Calu3 (cell line): ENCODE data around the gene DCC. TPM values are rescaled to one million over a fixed set of nuclear protein-coding genes. Genes with fewer than 3 reads are reported as not detected.

Experiments
- BruUV-seq: library from RNA; stranded (reverse); fragments of 400-500 nt; replicated peaks from 2 replicates; lab custom pipeline; 2021; lab: Mats Ljungman, UMichigan
- CTCF ChIA-PET: fragments of 300-600 bp; sonication (Branson Sonifier 250); formaldehyde crosslinking; loops from one replicate; lab custom pipeline; 2022; ENCODE audit warnings: antibody characterized with exemption; lab: Charles Lee
- DNase-seq: peaks from one replicate; pipeline ENCODE4 v3.0.0; 2022
- H3K27ac Mint-ChIP-seq: one replicate; pipeline ENCODE4 v1.8.0; 2022; ENCODE audit warnings: mixed read lengths; ENCODE audit not compliant: unreplicated experiment
- H3K27me3 Mint-ChIP-seq: one replicate; pipeline ENCODE4 v1.8.0; 2022; ENCODE audit warnings: mixed read lengths; ENCODE audit not compliant: unreplicated experiment
- H3K36me3 Mint-ChIP-seq: one replicate; pipeline ENCODE4 v1.8.0; 2022; ENCODE audit warnings: mild to moderate bottlenecking, moderate library complexity, mixed read lengths; ENCODE audit not compliant: insufficient read depth, unreplicated experiment
- H3K4me1 Mint-ChIP-seq: one replicate; pipeline ENCODE4 v1.8.0; 2022; ENCODE audit warnings: mild to moderate bottlenecking, low read depth, mixed read lengths; ENCODE audit not compliant: unreplicated experiment
- H3K4me3 Mint-ChIP-seq: one replicate; pipeline ENCODE4 v1.8.0; 2022; ENCODE audit warnings: mild to moderate bottlenecking, low read depth, moderate library complexity, mixed read lengths; ENCODE audit not compliant: unreplicated experiment
- H3K9me3 Mint-ChIP-seq: one replicate; pipeline ENCODE4 v1.8.0; 2022; ENCODE audit warnings: low read depth, mixed read lengths; ENCODE audit not compliant: unreplicated experiment
- intact Hi-C: fragments of 100-400 bp; cut with micrococcal nuclease; formaldehyde crosslinking; loops from one replicate; pipeline ENCODE4 v1.10.0; 2022; ENCODE audit not compliant: unreplicated experiment
- total RNA-seq: library from RNA; stranded (reverse); gene quantifications from 2 replicates; pipeline ENCODE4 v1.2.3, GENCODE V29; 2022
- TF ChIP-seq, protein P1 (sequence below): fragments of 200-600 bp; IDR thresholded peaks from one replicate; pipeline ENCODE4 v1.8.0; 2022; ENCODE audit warnings: antibody characterized with exemption; ENCODE audit not compliant: unreplicated experiment

The DCC gene
- total RNA-seq, 1 experiment from 2014 or later = not detected

DNA sequence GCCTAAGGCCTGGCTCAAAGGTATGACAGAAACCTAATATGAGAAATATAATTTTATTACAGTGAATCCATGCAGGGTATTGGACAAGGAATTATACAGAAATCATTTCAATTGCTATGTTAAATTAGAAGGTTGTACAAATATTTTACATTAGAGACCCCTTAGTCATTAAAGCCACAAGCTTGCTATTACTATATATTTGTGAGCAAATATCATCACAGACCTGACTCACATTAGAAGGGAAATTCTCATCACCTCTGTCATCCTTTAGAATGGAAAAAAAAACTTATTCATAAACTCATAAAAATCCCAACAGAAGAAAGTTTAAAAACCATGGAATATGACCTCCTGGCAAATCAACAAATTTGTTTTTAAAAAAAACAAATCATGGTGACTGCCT, 277.9 kb downstream of the DCC start:
- Mint-ChIP-seq H3K4me3 (no peak overlapping the region), H3K36me3 (no peaks in the 10 kb centered on the region), H3K27ac (no peak overlapping the region), H3K27me3 (peaks cover 17% of the 10 kb centered on the region), H3K9me3 (peaks cover 4% of the 10 kb centered on the region), H3K4me1 (no peaks in the 10 kb centered on the region)
- no peak for DNase-seq
- CTCF ChIA-PET = no interaction called here
- TF ChIP-seq, protein P1, sequence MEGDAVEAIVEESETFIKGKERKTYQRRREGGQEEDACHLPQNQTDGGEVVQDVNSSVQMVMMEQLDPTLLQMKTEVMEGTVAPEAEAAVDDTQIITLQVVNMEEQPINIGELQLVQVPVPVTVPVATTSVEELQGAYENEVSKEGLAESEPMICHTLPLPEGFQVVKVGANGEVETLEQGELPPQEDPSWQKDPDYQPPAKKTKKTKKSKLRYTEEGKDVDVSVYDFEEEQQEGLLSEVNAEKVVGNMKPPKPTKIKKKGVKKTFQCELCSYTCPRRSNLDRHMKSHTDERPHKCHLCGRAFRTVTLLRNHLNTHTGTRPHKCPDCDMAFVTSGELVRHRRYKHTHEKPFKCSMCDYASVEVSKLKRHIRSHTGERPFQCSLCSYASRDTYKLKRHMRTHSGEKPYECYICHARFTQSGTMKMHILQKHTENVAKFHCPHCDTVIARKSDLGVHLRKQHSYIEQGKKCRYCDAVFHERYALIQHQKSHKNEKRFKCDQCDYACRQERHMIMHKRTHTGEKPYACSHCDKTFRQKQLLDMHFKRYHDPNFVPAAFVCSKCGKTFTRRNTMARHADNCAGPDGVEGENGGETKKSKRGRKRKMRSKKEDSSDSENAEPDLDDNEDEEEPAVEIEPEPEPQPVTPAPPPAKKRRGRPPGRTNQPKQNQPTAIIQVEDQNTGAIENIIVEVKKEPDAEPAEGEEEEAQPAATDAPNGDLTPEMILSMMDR = no peak
- BruUV-seq = no TSS peak
- intact Hi-C loops = no loop called here

DNA sequence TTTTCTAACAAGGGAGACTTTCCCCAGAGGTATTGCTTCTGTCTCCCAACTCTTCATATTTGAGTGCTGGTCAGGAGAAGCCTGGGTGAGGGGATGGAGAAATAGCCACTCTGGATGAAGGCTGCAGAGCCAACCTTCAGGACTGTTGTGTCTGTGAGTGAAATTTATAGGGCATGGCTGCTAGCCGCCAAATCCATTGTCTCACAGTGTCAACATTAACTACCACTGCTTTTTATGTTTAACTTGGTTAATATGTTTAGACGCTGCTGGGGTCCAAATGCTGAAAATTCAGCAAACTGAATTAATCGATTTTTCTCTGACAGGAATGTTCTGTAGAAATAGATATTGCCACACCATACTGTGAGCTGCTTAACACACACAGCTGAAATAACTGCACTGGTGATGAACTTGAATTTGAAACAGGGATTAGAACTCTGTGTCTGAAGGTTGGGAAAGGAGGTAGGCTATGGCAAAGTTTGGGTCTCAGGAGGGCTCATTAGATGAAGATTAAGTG, 281.0 kb downstream of the DCC start:
- Mint-ChIP-seq H3K4me1 (no peaks in the 10 kb centered on the region), H3K27ac (no peak overlapping the region), H3K4me3 (no peak overlapping the region), H3K27me3 (peaks cover 17% of the 10 kb centered on the region), H3K9me3 (peaks cover 4% of the 10 kb centered on the region), H3K36me3 (no peaks in the 10 kb centered on the region)
- DNase-seq = no peak
- TF ChIP-seq, protein P1 = no peak
- BruUV-seq = no TSS peak
- CTCF ChIA-PET = no interaction called here
- intact Hi-C loops = no loop called here

GRCh38 chr18:52624702-52625101, 284.7 kb downstream of the DCC start:
- DNase-seq = no peak
- H3K9me3 Mint-ChIP-seq = no peaks in the 10 kb centered on the region
- H3K4me1 Mint-ChIP-seq = no peaks in the 10 kb centered on the region
- TF ChIP-seq, protein P1 = no peak
- H3K27me3 Mint-ChIP-seq = no peaks in the 10 kb centered on the region
- no peak overlapping the region for H3K4me3 Mint-ChIP-seq
- CTCF ChIA-PET = no interaction called here
- H3K36me3 Mint-ChIP-seq = no peaks in the 10 kb centered on the region
- intact Hi-C loops = no loop called here
- BruUV-seq = no TSS peak
- H3K27ac Mint-ChIP-seq = no peak overlapping the region

DNA sequence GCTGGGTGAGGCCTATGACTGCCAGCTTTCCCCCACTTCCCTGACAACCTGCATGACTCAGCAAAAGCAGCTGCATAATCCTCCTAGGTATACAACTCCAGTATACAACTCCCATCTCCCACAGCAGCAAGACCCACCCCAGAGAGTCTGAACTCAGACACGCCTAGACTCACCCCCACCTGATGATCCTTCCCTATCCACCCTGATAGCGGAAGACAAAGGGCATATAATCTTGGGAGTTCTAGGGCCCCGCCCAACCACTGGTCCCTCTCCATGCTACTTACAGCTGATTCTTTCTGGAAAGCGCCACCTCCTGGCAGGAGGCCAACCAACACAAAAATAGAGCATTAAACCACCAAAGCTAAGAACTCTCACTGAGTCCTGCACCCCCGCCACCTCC, 296.5 kb downstream of the DCC start:
- H3K27ac Mint-ChIP-seq = no peak overlapping the region
- TF ChIP-seq, protein P1 = no peak
- H3K36me3 Mint-ChIP-seq = no peaks in the 10 kb centered on the region
- no peaks in the 10 kb centered on the region for H3K4me1 Mint-ChIP-seq
- intact Hi-C loops = no loop called here
- H3K4me3 Mint-ChIP-seq = no peak overlapping the region
- DNase-seq = no peak
- H3K9me3 Mint-ChIP-seq = peaks cover 6% of the 10 kb centered on the region
- no TSS peak for BruUV-seq
- CTCF ChIA-PET = no interaction called here
- no peaks in the 10 kb centered on the region for H3K27me3 Mint-ChIP-seq
